Tibial nerve (tissue), 3 donors: ENCODE measurements around the gene VTCN1.

Experiments
- CTCF ChIP-seq, 5 experiments: fragments of 200-600 bp in 3 of 5; fragments of 450-650 bp in 2 of 5; sonication (generic) in 3 of 5; IDR thresholded peaks; one replicate each; pipeline ENCODE4 v1.5.1; 2016 to 2019; ENCODE audit warnings: antibody characterized with exemption in 5 of 5, mild to moderate bottlenecking in 3 of 5, moderate library complexity in 2 of 5
- POLR2A ChIP-seq, 2 donors: fragments of 450-650 bp; IDR thresholded peaks; one replicate each; pipeline ENCODE4 v1.6.1; 2017; ENCODE audit warnings: antibody characterized with exemption in 2 of 2, mild to moderate bottlenecking in 2 of 2, moderate library complexity in 2 of 2

- TF ChIP-seq CTCF (IDR thresholded peaks at IDR 0.05) = no peak
- TF ChIP-seq POLR2A (IDR thresholded peaks at IDR 0.05) = no peak
Observed at GRCh38 chr1:117147856-117148588, 62.7 kb downstream of the VTCN1 start.
